GM18868 (cell line): ENCODE results near the gene MBD2.
"Not testable (repeated sequence)": the region's sequence is repeated elsewhere in the genome, so short reads cannot be mapped to it uniquely, and the experiment has no call there.

Experiments
- ATAC-seq: cut with Tn5 transposase; IDR thresholded peaks from one replicate; pipeline ENCODE4 v1.9.1; 2021; ENCODE audit warnings: mild to moderate bottlenecking, moderate library complexity; ENCODE audit not compliant: unreplicated experiment

Gene MBD2

DNA sequence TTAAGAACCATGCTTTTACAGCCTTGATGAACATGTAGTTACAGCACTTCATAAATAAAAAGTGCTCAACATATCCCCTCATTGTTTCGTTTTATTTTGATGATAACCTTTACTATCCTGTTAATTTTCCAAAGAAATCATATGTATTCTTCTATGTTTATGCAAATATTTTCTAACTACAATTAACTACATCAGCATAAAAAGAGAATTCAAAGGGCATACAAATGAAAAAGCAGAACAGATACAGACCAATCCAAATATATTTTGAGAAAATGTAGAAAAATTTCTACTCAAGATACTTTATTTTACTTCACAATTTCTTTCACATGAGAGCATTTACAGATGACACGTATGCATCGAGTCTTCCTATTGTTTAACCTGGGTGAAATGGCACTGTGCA is 69.1 kb downstream of the MBD2 start:
- ATAC-seq: no peak

DNA sequence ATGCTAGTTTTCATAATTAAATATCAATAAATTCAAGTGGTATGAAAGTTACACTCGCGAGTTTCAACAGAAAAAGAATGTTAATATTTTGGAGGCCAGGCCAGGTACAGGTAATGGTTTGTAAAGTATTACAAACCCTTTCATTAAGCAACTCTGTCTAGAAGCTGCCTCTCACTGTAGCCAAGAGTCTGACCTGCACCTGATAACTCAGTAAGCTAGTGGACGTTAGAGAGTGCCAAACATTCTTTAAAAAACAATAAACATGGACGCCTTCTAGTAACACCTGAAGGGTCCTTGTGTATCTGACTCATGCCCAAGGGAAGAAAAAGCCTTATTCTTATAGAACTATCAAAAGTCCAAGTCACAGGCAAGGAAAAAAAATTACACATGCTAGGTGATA is 70.2 kb downstream of the MBD2 start:
- no peak for ATAC-seq

DNA sequence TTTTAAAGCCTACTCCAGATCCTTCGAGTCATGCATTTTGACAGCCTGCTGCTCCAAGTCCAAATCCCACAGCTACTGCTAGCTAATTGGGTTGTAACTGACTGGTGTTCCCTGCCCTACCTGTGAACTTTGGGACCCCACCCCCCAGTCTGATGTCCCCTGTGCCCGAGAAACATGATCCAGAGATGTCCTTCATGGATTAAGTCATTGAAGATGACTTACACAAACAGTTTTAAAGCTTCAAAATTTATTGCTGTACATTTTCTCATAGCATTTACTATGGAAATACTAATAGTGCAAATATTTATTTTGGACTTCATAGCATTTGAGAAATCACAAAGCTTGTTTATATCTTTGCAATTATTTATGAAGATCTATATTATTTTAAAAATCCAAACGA is 73.1 kb downstream of the MBD2 start:
- no peak for ATAC-seq

DNA sequence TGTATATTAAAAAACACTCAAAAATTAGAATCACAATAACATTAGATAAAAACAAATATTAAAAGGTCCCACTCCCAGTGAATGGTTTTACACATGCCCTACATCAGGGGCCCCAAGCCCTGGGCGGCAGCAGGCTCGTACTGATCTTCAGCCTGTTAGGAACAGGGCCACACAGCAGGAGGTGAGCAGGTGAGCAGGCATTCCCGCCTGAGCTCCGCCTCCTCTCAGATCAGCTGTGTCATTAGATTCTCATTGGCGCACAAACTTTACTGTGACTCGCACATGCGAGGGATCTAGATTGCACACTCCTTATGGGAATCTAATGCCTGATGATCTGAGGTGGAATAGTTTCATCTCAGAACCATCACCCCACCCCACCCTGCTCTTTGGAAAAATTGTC is 74.2 kb downstream of the MBD2 start:
- ATAC-seq: no peak

DNA sequence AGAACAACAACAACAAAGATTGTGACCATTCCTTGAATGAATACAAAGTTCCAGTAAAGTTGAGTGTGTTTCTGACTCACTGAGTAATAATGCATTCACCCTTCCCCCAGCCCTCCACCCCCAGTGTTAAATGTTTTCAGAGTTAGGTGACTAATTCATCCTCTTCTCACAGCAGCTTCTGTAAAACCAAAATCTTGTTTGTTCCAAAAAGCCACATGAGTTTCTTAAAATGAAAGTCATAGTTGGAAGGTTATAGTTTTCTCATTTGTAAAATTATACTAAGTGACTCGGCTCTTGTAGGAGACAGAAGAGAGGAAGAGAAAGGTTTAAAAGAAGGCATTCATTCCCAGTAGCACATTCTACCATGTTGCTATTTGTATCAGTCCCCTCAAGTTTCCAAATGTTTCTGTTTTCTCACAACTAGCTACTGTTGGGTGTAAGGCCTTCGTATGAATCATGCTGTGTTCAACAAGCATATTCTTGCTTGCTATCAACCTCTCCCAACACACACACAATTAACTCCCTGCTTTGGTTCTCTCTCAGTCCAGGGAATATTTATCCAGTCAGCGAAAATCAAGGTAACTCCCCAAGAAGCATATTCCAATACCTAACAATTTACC is 75.3 kb downstream of the MBD2 start:
- peak; percentile 65 for ATAC-seq

DNA sequence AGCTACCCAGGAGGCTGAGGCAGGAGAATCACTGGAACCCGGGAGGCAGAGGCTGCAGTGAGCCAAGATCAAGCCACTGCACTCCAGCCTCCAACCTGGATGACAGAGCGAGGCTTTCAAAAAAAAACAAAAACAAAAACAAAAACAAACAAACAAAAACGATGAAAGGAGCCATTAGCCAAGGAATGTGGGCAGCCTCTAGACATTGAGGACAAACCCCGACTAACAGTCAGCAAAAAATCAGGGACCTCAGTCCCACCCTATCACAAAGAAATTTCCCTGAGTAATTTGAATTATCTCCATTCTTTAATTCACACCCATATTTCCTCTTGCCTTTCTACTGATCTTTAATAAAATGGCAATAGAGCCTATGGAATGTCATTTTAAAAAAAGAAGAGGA is 75.8 kb downstream of the MBD2 start:
- no peak for ATAC-seq

DNA sequence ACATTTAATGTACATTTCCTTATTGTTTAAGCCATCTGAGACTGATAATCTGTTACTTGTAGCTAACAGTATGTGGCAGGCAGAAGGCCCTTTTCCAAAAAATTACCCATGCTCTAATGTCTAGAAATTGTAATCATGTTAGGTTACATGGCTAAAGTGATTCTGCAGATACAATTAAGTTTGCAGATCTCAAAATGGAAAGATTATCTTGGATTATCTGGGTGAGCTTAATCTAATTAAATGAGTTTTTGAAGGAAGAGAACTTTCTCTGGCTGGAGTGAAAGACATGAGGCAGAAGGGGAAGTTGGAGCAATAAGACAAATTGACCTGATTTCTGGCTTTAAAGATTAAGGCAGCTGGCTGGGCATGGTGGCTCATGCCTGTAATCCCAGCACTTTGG is 76.3 kb downstream of the MBD2 start:
- no peak for ATAC-seq

DNA sequence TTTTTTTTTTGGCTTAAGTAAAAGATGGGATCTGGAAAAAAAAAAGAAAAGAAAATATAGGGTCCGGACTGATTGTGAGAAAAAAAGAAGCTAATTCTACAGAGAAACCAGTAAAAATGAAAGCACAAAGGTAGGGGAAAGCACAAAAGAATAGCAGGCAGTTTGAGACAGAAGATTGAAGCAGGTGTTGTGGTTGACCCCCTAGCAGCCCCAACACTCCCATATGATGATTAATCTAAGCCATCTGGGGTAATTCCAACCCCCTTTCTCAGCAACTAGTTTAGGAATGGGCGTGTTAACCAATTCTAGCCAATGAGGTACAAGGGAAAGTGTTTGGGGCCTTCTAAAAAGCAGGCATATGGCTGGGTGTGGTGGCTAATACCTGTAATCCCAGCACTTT is 77.0 kb downstream of the MBD2 start:
- peak; percentile 80 for ATAC-seq

DNA sequence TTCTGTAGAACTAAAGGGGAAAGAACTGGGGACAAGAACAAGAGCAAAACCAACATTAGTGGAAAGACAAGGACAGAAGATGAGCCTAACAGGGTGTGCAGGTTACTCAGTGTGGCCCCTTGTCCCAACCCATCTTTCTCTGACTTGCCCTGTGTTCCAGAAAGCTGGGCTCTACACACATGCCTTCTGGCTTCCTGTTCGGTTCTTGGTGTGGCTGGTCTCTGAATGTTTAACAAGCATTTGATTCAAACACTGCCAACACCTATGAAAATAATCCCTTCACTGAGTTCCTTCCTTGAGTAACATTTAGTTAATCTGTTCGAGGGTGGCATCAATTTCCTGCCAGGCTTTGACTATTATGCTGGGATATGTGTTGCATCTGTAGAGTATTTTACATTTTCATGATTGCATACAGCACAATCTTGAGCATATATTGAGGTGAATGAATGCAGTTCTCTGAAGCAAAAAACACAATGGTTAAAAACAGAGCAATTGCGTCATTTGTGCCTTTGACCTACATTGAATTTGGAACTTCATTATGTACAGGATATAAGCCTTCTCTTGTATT is 83.3 kb downstream of the MBD2 start:
- no peak for ATAC-seq

DNA sequence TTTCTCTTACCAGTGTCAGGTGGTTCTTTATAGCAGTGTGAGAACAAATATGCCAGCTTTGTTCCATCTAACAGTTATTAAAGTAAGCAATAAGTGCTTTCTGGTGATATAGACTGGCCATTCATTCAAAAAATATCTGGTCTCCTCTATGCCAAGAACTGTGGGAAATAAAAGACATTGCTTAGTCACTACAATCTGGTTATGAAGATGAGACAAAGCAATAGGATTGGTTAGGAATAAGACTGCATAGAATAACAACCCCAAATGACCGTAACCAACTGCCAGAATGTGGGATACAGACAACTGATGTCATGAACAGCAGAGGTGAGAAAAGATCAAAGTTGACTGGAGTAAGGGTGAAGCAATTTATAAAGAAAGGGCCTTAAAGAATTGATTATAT is 83.8 kb downstream of the MBD2 start:
- no peak for ATAC-seq

DNA sequence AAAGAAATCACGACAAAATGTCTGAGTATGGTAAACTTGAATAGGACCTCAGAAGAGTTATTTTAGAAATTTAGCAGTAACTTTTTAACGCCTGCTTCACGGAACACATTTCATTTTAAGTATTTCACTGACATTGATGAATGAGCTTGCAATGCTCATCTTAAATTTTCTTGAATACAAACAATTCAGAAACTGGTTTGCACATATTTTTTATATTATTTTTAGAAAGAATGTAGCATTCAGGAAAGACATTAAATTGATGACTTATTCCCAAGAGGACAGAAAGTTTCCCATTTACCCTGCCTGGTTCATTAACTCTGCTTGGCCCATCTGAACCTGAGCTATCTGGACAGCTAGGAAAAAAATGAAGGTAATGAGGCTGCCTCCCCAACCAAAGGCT is 89.3 kb downstream of the MBD2 start:
- ATAC-seq: no peak

DNA sequence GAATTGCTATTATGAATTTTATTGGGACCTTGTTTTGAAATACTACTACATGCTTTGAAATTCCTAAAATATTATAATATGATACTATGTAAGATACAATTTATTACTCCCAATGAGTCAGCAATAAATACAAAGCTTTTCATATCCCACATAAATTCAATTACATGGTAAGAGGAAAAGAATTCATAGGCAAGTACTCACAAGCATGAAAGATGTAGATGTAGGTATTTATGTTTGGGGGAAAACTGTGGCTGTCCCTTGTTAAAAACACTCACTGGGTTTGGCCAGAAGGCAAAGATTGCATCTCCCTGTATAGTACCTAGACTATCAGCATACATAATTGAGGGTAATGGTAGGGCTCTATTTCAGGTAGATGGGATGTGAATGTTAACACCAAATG is 90.4 kb downstream of the MBD2 start:
- ATAC-seq: no peak

DNA sequence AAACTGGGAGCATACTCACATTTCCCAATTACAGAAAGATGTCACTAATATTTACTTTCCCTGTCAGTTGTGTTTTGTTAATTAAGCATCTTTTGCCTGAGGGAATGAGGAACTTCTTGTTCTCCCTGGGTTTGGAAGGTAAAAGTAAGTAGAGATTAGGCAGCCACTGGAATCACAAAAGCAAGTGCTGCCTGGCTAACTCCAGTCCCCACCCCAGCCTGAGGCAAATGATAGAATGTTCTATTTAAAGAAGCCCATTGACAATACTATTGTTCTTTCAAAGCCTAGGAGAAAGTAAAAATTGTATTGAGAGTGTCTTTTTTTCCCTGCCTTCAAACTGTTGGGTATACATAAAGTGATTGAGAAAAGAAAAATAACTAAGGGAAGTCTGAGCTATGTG is 93.8 kb downstream of the MBD2 start:
- no peak for ATAC-seq

DNA sequence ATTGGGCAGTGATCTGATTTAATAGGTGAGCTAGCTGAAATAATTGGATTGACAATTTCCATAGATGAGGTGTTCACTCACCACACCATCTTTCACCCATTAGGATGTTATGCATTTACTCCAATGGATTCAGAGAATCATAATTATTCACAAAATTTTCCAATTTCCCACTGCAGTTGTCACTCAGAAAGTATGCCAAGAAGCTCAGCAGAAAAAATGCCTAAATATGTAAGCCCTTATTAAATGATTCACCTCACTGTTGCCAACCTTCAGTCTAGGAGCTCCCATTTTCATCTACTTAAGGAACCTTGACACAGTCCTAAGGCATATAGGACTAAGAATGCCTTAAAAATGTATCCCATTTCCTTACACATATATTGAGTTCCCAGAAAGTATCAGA is 94.3 kb downstream of the MBD2 start:
- ATAC-seq: no peak

DNA sequence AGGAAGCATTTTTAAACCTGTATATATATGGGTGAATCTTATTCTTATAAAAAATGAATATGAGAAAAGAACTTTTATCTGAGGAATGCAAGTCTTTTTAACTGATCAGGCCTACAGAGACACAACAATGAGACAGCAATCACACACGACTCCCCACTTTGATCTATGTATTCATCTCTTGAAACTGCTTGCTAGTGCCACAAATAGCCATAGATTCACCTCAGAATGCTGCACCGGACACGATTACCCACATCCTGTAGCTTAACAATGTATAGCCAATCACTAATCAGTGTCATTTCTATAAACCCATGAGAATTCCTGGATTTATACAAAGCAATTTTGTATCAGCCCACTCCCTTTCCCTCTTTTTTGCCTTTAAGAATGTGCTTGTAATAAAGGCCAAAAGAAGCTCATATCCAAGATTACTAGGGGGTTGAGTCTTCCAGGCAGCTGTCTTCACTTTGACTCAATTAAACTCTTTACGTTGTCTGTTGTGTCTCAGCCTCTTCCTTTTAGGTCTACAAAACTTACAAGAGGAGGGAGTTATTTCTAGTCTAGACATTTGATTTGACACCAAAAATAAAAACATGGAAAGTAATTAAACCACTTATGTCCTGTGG is 94.9 kb downstream of the MBD2 start:
- no peak for ATAC-seq

DNA sequence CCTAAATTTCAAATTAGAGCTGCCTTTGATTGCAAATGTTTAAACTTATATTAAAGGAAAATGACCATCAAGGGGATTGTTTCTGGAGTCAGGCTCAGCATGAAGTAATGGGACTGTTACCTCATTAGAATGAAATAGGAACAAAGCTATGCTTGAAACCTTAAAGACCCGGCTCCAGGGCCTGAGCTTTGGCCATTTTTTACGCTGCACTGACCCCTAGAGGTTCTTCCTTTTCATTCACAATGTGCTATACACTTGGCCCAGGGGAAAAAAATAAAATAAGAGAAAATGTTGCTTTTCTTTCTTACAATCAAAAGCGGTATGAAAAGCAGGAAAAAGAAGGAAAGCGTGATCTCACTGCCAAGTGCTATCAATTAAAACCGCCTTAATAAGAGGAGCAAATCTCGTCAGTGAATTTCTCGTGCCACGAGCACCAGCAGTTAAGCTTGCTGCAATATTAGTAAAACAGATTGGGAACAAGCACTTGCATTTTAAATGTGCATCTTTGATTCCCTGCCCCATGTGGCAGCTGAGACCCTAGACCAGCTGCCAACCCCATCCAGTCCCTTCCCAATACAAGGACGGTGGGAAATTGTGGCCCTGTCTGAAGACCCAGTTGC is 96.6 kb downstream of the MBD2 start:
- ATAC-seq: peak; percentile 81

DNA sequence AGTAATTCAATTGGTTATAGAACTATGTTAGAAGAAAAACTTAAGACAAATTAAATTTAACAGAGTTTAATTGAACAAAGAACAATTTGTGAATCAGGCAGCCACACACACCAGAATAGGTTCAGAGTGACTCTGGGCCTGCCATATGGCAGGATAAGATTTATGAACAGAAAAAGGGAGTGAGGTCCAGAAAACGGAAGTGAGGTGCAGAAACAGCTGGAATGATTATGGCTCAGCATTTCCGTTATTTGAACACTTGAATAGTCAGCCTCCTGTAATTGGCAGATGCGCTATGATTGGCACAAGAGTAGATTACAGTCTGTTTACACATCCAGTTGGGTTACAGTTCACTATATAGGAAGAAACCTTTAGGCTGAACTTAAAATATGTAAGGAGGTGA is 99.0 kb downstream of the MBD2 start:
- ATAC-seq: peak; percentile 39

DNA sequence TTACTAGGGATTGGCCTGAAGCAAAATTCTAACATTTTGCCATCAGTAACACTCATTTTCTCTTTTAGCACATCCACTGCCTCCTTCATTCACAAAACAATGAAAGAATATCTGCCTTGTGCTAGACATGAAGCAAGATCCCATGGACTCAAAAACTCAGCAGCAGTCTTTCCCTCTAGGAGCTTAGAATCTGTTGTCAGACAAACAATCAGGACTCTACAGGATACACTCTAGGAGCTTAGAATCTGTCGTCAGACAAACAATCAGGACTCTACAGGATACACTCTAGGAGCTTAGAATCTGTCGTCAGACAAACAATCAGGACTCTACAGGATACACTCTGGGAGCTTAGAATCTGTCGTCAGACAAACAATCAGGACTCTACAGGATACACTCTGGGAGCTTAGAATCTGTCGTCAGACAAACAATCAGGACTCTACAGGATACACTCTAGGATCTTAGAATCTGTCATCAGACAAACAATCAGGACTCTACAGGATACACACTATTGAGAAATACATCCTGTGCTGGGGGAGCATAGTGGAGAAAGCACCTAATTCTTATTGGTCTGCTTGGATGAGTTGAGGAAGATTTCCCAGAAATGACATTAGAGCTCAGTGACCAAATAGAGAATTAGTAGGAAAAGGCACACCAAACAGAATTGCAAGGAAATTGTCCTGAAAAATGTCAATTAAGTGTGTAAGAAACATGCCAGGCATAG is 100.6 kb downstream of the MBD2 start:
- ATAC-seq: not testable (repeated sequence)

DNA sequence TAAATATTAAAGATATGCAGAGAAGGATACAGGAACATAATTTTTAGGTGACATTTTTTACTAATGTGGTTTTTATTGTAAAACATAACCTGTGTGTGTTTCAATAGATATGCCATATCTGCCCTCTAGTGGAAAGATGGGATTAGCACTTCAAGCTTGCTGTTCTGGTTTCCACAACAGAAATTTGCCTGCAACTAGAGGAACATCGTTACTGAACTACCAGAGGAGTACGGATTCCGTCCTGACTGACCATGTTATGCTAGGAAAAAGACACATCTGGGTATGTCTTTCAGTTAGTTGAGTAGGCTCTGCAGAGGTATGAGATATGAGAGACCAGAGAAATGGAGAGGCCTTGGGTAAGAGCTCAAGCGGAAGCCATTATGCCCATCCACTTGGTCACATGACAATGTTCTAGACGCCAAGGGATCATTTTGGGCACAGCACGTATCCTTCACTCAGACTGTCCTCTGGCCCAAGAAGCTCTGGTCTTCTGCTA is 104.9 kb downstream of the MBD2 start:
- ATAC-seq: peak; percentile 90

DNA sequence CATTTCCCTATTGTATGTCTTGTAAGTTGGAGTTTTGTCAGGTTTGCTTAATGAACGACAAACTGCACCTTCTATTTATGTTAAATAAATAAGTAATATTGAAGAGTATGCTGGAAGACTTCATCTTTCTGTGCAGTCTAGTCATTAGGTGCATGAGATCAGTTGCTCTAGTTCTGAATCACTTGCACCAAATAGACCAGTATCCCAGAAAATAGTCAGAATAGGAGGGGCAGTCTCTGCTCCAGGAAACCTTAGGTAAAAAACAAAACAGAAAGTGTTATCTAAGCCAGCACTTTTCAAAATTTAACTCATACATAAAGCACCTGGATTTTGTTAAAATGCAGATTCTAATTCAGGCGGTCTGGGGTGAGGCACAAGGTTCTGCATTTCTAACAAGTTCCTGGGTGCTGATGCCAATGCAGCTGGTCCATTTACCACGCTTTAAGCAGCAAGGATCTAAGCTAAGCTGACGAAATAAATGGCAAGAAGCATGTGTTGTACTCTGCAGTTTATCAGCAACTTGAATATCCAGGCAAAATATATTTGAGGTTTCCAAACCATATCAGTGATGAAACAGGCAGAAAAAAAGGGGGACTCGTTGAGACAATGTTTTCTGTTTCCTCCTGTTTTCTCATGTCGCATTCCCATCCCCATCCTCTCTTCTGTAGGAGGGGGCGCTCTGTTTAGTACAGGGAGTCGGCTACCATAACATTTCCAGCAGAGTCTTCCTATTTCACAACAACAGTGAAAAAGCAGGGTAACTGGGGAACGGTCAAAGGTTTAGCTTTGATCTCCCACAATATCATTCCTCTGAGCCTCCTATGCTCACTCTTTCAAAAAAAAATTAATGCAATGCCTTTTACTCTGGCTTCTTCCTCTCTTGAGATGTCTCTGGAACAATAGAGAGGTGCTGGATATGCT is 106.4 kb downstream of the MBD2 start:
- ATAC-seq: no peak
